HG03135 (cell line): Measurements from ENCODE around the gene C11orf42.

Source experiments
- ATAC-seq: cut with Tn5 transposase; IDR thresholded peaks from one replicate; pipeline ENCODE4 v1.9.1; 2021; ENCODE audit warnings: mild to moderate bottlenecking, moderate library complexity; ENCODE audit not compliant: unreplicated experiment

Gene C11orf42

DNA sequence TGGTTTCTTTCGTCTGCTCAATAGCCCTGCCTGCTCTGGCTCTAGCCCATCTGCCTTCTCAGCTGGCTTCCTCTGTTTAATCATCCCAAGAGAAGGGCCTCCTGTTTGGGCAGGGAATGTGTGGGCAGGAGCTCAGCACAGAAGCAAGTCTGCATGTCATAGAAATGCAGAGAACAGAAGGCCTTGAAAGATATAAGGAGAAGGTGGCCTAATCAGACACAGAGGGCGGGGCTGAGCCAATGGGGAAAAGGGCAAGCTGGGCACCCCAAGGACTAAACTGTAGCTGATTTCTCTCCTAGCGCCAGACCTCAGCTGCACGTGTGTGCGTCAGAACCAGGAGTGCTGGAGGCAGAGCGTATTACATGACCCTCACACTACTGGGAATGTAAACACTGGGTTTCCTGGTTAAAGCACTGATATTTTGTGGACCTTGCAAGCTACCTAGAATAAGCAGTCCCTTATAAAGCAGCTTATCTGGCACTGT is 46.7 kb downstream of the C11orf42 start:
- ATAC-seq = no peak

DNA sequence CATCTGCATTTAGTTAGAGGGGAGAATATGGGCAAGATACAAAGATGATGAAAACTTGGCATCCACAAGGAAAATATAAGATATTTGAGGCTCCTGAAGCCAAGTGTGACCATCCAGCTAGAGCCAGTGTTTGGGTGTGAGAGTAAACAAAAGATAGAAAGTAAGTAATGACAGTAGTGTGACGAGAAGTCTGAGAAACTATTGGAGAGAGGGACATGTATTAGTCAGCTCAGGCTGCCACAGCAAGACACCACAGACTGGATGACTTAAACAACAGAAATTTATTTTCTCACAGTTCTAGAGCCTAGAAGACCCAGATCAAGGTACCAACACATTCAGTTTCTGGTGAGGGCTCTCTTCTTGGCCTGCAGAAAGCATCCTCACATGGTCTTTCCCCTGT is 47.8 kb downstream of the C11orf42 start:
- peak; percentile 54 for ATAC-seq

DNA sequence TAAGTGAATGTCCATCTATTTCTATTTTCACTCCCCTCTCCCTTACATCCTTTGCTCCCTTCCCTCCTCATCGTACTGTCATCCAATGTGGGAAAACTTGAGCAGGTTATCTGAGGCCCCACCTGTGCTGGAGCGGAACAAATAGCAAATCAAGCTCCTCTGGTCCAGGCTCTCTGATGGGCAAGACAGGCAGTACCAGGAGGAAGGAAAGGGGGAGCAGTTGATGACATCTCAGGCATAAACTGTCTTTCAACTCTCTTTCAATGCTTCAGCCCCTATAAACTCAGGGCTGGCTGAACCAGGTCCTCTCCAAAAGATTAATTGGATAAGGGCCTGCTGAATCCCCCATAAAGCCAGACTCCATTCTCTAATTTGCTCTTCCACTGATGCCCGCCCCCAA is 52.8 kb downstream of the C11orf42 start:
- no peak for ATAC-seq

DNA sequence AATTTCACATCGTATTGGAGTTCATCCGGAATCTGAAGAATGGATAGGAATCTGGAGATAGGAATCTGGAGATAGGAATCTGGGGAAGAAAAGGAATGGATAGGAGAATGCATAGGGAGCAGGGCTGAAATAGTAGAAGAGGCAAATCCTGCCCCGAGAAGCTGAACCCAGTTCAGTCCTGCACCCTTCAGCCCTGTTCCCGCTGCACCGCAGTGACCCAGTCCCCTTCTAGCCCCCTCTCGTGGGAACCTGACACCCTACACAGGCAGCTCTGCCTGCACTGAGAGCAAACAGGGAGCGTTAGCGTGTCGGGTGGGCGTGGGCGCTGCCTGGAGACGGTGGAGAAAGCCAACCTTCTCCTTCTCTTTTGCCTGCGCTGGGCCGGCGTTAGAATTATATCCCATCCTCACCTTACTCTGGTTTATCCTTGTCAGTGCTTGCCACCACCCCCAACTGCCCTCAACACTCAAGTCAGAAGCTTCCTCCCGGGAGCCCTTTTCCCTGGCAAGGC is 53.3 kb downstream of the C11orf42 start:
- ATAC-seq = no peak

DNA sequence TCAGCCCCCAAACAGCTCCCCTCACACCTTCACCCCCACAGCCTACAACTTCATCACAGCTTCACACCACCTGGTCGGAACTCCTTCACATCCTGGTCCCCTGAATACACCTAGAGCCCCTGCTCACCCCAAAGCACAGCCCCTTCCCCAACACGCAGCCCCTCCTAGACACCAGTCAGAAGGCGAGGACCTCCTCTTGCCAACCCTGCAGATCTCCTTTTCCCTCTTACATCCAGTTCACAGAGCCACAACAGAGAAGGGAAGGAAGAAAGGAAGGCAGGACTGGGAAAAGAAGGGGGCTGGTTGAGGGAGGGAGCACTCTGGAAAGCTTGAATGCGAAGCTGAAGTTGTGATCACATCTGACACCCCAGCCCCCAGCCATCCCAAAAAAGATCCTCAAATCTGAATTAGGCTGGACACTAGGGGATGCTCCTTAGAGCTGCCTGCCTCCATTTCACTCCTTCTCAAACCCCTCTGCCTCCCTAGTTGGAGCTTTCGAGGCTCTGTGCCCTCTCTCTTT is 54.9 kb downstream of the C11orf42 start:
- ATAC-seq = no peak
